ENCODE data around the gene FBXO33.
A peak's percentile ranks its signal among the peaks of the same experiment; 100 is the strongest.

DNA sequence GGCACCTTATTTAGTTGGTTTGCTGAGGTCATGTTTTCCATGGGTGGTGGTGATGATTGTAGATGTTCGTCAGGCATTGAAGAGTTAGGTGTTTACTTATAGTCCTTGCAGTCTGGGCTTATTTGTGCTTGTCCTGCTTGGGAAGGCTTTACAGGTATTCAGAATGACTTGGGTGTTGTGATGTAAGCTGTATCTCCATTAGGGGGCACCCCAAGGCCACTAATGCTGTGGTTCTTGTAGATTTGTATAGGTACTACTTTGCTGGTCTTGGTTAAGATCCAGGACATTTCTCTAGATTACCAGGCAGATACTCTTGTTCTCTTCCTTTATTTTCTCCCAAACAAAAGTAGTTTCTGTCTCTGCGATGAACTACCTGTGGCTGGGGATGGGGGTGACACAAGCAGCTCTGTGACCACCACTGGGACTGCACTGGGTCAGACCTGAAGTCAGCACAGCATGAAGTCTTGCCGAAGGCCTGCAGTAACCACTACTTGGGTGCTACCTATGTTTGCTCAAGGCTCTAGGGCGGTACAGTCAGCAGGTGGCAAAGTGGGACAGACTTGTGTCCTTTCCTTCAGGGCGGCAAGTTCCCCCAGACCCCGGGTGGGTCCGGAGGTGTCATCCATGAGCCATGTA lies 35.8 kb upstream of the FBXO33 start:
- TF ChIP-seq, protein P1, sequence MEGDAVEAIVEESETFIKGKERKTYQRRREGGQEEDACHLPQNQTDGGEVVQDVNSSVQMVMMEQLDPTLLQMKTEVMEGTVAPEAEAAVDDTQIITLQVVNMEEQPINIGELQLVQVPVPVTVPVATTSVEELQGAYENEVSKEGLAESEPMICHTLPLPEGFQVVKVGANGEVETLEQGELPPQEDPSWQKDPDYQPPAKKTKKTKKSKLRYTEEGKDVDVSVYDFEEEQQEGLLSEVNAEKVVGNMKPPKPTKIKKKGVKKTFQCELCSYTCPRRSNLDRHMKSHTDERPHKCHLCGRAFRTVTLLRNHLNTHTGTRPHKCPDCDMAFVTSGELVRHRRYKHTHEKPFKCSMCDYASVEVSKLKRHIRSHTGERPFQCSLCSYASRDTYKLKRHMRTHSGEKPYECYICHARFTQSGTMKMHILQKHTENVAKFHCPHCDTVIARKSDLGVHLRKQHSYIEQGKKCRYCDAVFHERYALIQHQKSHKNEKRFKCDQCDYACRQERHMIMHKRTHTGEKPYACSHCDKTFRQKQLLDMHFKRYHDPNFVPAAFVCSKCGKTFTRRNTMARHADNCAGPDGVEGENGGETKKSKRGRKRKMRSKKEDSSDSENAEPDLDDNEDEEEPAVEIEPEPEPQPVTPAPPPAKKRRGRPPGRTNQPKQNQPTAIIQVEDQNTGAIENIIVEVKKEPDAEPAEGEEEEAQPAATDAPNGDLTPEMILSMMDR (IDR thresholded peaks at IDR 0.05) = peak in 1 of 6 experiments; percentile 23
- no peak for TF ChIP-seq EP300 (IDR thresholded peaks at IDR 0.05)
- no peak for TF ChIP-seq POLR2AphosphoS5 (IDR thresholded peaks at IDR 0.05)
